ENCODE data around the gene RHOT1.
"Not testable (repeated sequence)": the region's sequence is repeated elsewhere in the genome, so short reads cannot be mapped to it uniquely, and the experiment has no call there.

Gene RHOT1

GRCh38 chr17:32124985-32125847 lies 17.1 kb upstream of the RHOT1 start:
- DNase-seq: no peak

DNA sequence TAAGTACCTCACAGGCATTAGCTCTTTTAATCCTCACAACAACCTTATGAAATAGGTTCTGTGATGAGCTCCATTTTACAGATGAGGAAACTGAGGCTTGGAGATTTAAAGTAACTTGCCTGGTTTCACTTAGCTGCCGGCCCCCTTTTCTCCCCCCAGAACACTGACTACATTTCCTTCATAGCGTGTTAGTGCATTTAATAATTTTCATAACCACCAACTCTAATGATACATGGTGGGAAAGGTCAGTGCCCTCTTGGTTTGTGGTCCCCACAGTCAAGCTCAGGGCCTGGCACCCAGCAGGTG lies 16.5 kb upstream of the RHOT1 start:
- no peak for DNase-seq

DNA sequence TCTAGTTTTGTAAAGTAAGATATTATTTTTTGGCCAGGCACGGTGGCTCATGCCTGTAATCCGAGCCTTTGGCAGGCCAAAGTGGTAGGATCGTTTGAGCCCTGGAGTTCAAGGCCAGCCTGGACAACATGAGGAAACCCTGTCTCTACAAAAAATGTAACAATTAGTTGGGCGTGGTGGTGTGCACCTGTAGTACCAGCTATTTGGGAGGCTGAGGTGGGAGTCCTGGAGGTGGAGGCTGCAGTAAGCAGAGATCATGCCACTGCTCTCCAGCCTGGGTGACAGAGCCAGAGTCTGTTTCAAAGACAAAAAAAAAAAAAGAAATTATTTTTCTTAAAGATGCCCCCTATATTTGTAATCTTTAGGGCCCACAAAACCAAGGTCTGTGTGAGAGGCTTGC lies 16.0 kb upstream of the RHOT1 start:
- no peak for DNase-seq

- DNase-seq: no peak
Observed at GRCh38 chr17:32126746-32127145, 15.6 kb upstream of the RHOT1 start.

DNA sequence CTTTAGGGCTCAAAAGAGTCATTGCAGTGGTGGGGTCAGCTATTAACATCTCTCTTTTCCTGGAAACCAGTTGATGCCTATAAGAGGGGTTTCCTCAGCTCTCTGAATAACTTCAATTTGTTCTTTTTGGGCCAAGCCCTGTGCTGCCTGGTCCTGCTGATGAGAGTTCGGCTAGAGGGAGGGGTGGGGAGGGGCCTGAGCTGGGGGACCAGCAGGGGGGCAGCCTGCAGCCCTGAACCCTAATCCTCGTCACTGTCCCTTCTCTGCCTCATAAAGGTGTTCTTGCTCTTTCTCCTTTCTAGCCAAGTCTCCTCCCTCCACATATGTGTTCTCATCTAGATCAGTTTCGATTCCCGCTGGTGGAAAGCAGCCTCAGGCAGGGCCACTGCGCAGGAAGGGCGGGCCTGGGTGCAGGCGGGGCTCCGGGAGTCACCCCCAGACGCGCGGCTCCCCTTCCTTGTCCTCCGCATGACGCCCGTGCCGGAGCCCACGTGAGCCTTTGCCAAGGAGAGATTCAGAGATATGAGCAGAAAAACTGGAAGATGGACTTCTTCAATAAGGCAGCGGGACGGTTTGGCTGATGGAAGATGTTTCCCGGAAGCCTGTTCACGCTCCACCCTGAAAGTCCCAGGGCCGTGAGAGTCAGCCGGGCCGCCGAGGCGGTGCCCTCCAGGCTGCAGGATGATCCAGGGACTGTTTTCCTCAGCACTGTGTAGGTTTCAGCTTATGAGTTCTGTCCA lies 15.0 kb upstream of the RHOT1 start:
- DNase-seq: peak; percentile 77

GRCh38 chr17:32128470-32128869 lies 13.8 kb upstream of the RHOT1 start:
- DNase-seq: not testable (repeated sequence)

DNA sequence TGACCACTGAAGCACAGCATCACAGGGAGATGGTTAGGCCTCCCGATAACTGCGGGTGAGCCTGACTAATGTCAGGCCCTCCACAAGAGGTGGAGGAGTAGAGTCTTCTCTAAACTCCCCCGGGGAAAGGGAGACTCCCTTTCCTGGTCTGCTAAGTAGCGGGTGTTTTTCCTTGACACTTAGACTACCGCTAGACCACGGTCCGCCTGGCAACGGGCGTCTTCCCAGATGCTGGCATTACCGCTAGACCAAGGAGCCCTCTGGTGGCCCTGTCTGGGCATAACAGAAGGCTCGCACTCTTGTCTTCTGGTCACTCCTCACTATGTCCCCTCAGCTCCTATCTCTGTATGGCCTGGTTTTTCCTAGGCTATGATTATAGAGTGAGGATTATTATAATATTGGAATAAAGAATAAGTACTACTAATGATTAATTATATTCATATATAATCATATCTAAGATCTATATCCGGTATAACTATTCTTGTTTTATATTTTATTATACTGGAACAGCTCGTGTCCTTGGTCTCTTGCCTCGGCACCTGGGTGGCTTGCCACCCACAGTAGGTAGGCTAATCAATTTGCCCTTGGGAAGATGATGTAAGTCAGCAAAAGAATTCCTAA lies 6.7 kb upstream of the RHOT1 start:
- DNase-seq: not testable (repeated sequence)

- DNase-seq: no peak
Observed at GRCh38 chr17:32136856-32137255, 5.4 kb upstream of the RHOT1 start.

- not testable (repeated sequence) for DNase-seq
Observed at GRCh38 chr17:32139504-32139903, 2.8 kb upstream of the RHOT1 start.

DNA sequence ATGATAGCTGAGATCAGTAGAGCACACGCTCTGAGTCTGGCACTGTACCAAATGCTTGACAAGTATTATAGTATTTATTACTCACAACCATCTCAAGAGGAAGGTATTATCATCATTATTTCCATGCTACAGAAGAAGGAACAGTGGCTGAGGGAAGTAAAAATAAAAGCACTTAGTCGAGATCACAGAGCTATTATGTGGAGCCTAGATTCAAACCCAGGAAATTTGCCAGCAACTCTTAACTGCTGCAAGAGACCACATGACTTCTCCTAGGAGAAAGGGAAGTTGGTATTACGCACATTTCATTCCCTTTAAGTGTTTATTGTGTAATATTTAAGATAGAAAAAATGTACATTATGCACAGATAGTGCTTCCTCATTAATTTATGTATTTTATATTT lies 1.0 kb upstream of the RHOT1 start:
- DNase-seq: no peak

GRCh38 chr17:32141679-32142037 lies 644 bp upstream of the RHOT1 start:
- no peak for DNase-seq

- no peak for DNase-seq
Observed at GRCh38 chr17:32142857-32143526, 690 bp downstream of the RHOT1 start.

- DNase-seq: no peak
Observed at GRCh38 chr17:32143527-32143870, 1.2 kb downstream of the RHOT1 start.

DNA sequence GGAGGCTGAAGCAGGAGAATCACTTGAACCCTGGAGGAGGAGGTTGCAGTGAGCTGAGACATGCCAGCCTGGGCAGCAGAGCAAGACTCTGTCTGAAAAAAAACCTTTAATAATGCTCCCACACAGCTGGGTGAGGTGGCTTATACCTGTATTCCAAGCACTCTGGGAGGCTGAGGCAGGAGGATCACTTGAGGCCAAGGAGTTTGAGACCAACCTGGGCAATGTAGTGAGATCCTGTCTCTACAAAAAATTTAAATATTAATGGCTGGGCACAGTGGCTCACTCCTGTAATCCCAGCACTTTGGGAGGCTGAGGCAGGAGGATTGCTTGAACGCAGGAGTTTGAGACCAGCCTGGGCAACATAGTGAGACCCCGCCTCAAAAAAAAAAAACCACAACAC lies 2.1 kb downstream of the RHOT1 start:
- DNase-seq: not testable (repeated sequence)

GRCh38 chr17:32148351-32148750 lies 6.0 kb downstream of the RHOT1 start:
- no peak for DNase-seq

GRCh38 chr17:32150358-32150757 lies 8.1 kb downstream of the RHOT1 start:
- DNase-seq: no peak

GRCh38 chr17:32152130-32152529 lies 9.8 kb downstream of the RHOT1 start:
- DNase-seq: no peak

GRCh38 chr17:32155896-32156295 lies 13.6 kb downstream of the RHOT1 start:
- DNase-seq: no peak

DNA sequence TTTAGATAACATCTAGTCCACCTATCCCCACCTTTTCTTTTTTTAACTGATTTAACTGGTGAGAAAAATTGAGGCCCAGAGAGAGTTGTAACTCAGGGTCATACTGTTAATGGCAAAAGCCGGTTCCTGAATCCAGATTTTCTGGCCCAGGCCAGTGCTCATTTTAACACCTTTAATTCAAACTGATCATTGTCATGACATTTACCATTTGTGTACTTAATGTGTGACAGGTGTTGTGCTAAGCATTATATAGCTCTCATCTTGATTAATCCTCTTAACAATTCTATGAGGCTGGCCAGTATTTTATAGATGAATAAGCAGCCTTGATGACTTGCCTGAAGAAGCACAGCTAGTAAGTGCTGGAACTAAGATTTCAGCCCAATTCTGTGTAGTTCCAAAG lies 14.4 kb downstream of the RHOT1 start:
- DNase-seq: no peak

DNA sequence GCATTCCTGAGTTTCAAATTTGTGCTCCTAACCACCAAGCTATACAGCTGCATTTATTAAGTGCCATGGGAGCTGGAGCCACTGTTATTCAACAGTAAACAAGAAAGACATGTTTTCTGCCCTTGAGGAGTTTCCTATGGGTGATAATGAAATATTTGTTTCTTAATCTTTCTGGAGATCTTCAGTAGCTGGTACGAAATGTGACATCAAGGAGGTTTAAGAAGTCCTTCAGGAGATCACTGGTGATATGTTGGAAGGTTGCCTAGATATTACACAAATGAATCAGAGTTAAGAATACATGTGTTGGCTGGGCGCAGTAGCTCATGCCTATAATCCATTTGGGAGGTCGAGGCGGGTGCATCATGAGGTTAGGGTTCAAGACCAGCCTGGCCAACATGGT lies 14.9 kb downstream of the RHOT1 start:
- no peak for DNase-seq

DNA sequence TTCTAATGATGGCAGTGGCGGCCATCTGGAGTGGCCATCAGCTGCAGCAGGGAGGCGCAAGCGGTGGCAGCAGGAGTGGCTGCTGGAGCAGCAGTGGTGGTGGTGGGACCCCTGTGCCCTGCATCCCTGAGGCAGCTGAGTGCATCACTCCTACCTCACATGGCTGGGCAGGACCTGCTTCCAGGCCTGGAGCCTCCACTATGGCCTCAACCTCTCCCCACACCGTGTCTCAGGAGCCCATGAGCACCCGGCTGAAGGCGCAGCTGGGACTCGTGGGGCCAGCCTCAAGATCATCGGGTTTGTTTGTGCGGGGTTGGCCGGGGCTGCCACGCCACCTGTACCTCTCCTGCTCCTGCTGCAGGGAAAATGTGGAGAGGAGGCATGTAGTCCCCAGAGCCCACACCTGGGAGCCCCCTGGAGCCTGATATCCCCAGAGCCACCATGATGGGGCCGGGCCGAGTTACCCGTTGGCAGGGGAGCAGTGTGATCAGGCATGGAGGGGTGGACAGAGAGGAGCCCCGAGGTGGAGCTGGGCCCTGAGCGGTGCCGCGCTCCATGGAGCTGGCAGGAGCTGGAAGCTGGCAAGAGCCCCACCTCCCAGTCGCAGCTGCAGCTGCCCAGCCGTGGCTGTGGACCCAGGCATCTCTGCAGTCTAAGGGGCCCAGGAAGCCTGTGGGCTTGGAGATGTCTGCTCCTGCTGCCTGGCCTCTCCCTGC lies 16.7 kb downstream of the RHOT1 start:
- DNase-seq: no peak

- no peak for DNase-seq
Observed at GRCh38 chr17:32159586-32160438, 17.5 kb downstream of the RHOT1 start.

Data from stimulated activated naive CD4-positive, alpha-beta T cell treated with Interleukin-2 at 50 U/mL for 16 hours (primary cell).